HEK293 (cell line): ENCODE data around the gene MRPL14.

Source experiments
- ZNF121 ChIP-seq: fragments of 450-650 bp; formaldehyde crosslinking; IDR thresholded peaks from 2 replicates; pipeline ENCODE4 v1.5.1; 2016; ENCODE audit warnings: missing biosample characterization, missing genetic modification characterization
- ZNF132 ChIP-seq: fragments of 450-650 bp; formaldehyde crosslinking; IDR thresholded peaks from 2 replicates; pipeline ENCODE4 v1.5.1; 2017; ENCODE audit warnings: missing biosample characterization, missing genetic modification characterization, borderline replicate concordance
- ZNF324 ChIP-seq: fragments of 450-650 bp; formaldehyde crosslinking; IDR thresholded peaks from 2 replicates; pipeline ENCODE4 v1.5.1; 2016; ENCODE audit warnings: missing biosample characterization, missing genetic modification characterization
- ZNF433 ChIP-seq: fragments of 450-650 bp; formaldehyde crosslinking; IDR thresholded peaks from 2 replicates; pipeline ENCODE4 v1.5.1; 2016; ENCODE audit warnings: missing biosample characterization, missing genetic modification characterization, low read depth
- TF ChIP-seq, protein P1 (sequence below): fragments of 450-650 bp; formaldehyde crosslinking; IDR thresholded peaks from 2 replicates; pipeline ENCODE4 v1.5.1; 2016; ENCODE audit warnings: missing biosample characterization, missing genetic modification characterization
- TF ChIP-seq, protein P2 (sequence below): fragments of 450-650 bp; formaldehyde crosslinking; IDR thresholded peaks from 2 replicates; pipeline ENCODE4 v1.5.1; 2016; ENCODE audit warnings: missing biosample characterization, missing genetic modification characterization

GRCh38 chr6:44169154-44169553 lies 41.9 kb upstream of the MRPL14 start:
- TF ChIP-seq, protein P1, sequence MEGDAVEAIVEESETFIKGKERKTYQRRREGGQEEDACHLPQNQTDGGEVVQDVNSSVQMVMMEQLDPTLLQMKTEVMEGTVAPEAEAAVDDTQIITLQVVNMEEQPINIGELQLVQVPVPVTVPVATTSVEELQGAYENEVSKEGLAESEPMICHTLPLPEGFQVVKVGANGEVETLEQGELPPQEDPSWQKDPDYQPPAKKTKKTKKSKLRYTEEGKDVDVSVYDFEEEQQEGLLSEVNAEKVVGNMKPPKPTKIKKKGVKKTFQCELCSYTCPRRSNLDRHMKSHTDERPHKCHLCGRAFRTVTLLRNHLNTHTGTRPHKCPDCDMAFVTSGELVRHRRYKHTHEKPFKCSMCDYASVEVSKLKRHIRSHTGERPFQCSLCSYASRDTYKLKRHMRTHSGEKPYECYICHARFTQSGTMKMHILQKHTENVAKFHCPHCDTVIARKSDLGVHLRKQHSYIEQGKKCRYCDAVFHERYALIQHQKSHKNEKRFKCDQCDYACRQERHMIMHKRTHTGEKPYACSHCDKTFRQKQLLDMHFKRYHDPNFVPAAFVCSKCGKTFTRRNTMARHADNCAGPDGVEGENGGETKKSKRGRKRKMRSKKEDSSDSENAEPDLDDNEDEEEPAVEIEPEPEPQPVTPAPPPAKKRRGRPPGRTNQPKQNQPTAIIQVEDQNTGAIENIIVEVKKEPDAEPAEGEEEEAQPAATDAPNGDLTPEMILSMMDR = no peak
- TF ChIP-seq, protein P2, sequence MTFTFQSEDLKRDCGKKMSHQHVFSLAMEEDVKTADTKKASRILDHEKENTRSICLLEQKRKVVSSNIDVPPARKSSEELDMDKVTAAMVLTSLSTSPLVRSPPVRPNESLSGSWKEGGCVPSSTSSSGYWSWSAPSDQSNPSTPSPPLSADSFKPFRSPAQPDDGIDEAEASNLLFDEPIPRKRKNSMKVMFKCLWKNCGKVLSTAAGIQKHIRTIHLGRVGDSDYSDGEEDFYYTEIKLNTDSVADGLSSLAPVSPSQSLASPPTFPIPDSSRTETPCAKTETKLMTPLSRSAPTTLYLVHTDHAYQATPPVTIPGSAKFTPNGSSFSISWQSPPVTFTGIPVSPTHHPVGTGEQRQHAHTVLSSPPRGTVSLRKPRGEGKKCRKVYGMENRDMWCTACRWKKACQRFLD (tag by site-specific recombination) = no peak
- no peak for TF ChIP-seq ZNF132 (tag by site-specific recombination)
- no peak for TF ChIP-seq ZNF433 (tag by site-specific recombination)
- no peak for TF ChIP-seq ZNF121 (tag by site-specific recombination)
- no peak for TF ChIP-seq ZNF324 (tag by site-specific recombination)
